HG03469 (cell line): Measurements from ENCODE around the gene PCNX4.

ENCODE experiments used
- ATAC-seq: cut with Tn5 transposase; IDR thresholded peaks from one replicate; pipeline ENCODE4 v1.9.1; 2021; ENCODE audit warnings: mild to moderate bottlenecking, moderate library complexity, moderate number of reproducible peaks; ENCODE audit not compliant: unreplicated experiment

Gene PCNX4

GRCh38 chr14:60170948-60171347 is 79.2 kb downstream of the PCNX4 start:
- no peak for ATAC-seq

- ATAC-seq = no peak
These were observed 80.0 kb downstream of the PCNX4 start for GRCh38 chr14:60171690-60172089.

DNA sequence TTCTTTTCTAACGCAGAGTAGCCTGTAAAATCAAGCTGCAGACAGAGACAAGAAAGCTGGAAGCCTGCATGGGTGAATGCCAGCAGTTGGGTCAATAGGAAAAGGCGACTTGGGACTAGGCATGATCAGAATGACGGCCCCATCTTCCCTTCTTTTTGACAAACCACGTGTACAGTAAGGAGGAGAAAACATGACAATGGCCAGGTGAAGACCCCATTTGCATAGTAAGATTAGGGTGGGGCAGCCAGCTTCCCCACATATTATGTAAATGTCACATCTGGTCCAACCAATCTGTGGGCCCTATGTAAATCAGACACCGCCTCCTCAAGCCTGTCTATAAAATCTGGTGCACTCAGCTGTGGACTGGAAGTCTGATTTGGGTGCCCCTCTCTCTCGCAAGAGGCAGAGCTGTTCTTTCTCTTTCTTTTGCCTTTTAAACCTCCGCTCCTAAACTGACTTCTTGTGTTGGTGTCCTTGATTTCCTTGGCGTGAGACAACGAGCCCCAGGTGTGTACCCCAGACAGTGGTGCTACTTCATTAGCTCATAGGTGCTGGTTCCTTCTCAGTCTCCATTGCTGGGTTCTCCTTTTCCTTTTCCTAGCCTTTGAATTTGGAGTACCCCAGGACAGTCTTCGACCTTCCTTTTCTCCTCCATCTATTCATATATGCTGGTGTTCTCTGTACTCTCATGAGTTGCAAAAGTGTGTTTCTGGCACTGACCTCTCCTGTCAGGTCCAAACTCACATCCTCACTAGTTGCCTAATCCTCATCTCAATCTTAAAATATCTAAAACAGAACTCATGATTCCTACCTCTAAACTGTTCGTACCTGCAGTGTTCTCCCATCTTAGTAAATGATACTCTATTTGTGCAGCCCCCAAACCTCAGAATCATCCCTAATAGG is 82.9 kb downstream of the PCNX4 start:
- ATAC-seq = no peak

DNA sequence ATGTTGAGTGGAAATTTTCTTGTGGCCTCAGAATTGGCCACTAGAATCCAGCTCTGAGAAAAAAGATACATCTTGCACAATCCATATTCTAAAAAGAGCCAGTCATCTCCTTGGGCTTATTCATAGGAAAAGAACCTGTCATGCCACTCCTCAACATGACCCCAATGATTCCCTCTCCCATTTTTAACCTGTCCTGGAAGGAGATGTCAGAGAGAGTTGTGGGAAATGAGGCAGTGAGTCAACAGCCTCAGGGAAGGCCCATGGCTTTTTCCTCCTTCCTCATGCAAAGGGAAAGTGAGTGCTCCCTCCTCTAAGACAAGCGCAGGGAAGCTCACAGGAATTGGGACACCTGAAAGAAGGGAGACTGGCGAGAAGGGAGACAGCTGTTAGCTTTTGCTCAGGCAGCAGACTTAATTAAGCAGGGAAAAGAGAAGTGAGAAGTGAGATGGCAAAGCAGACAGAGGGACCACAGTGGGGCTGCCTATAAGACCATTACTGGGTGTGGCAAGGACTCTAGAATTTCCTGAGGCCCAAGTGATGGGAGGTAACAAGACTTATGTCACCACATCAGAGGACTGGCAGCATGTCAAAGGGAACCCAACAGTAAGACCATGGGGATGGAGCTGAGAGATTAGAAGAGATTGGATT is 83.7 kb downstream of the PCNX4 start:
- no peak for ATAC-seq

- no peak for ATAC-seq
These were observed 86.4 kb downstream of the PCNX4 start for GRCh38 chr14:60178164-60178563.

DNA sequence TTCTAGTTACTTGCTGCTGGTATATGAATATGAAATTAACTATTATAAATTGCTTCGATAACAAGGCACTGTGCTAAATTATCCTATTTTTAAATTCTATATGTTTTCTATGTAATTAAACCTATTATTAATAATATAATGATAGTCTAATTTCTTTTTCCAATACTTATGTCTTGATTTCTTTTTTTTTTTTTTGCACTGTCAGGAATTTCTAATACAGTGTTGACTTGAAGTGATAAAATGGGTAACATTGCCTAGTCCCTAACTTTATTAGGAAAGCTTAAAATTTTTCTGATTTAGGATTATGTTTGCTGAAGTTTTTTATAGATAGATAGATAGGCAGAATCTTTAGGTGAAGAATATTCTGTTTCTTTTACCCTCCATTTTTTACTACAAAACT is 87.1 kb downstream of the PCNX4 start:
- ATAC-seq = no peak

- no peak for ATAC-seq
These were observed 87.7 kb downstream of the PCNX4 start for GRCh38 chr14:60179431-60179869.

GRCh38 chr14:60183138-60183537 is 91.4 kb downstream of the PCNX4 start:
- ATAC-seq = no peak

DNA sequence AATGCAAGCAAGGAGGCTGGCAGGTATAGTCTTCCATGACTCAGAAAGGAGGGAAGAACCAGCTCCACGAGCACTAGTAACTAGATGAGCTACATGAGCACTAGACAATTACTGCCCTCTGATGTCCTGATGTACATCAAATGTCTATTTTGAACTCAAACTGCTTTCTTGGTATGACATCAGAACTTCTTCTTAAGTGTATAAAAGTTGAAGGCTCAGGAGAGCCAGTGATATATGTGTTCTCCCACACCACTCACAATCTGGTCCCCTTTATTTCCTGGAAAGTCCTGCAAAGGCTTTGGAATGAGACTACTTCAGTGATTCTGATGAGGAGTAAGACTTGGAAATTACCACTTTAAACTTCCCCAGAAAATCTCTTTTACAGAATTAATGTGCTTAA is 92.0 kb downstream of the PCNX4 start:
- ATAC-seq = no peak

DNA sequence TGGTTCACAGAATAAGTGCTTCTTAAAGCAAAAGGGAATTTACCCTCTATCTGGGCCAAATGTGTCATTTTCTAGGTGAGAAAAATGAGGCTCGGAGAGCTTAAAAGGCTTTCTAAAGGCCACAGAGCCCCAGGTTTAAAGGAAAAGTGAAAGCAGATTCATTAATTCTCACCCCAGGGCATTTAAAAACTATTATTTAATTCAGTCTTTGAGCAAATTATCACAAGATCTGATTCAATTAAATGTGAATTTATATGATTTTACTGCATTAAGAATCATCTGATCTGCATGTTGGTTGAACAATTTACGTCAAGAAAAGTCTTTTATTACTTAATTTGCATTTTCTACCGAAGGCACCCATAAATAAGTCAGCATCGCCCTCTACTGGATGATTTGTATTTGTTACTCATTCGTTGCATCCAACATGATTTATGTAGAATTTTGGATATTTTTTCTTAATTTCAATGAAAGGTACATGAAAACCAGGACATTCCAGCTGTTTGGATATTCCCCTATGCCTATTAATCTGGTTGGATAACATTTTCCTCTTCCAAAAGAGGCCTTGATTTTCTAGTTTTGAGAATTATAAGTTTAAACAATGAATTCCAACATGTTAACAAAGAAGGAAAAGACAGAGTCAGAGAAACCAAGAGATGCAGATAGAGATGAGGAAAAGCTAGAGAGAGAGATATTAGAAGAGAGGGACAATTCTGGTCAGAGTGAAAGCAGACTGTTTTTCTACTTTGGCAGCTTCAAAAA is 92.6 kb downstream of the PCNX4 start:
- ATAC-seq = no peak

- no peak for ATAC-seq
These were observed 93.3 kb downstream of the PCNX4 start for GRCh38 chr14:60184905-60185555.

DNA sequence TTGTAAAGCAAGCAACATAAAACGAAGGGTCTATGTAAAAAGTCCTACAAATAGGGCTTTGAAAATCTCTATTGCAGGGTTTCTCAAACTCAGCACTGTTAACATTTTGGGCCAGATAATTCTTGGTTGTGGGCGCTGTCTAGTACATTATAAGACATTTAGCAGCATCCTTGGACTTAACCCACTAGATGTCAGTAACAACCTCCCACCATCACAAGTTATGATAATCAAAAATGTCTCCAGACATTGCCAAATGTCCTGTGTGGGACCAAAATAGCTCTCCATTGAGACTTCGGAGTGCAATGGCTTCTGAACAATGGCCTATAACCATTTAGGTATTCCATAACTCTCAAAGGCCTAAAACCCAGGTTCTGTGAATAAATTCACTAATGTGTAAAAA is 96.4 kb downstream of the PCNX4 start:
- no peak for ATAC-seq

DNA sequence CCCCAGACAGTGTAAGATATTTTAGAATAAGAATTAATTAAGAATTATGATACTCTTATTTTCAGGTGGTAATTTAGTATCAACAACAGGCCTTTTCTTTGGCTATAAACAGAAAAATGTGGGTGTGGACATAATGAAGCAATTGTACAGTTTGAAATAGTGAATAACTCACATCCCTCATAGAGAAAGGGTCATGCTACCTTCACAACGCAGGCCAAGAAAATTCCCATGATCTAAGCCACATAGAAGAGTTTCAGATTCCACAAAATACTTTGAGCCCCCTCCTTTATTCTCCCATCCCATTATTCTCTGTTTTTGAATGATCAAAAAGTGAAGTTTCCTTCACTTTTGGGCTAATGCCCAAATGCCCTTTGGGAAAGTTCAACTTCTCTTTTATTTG is 97.0 kb downstream of the PCNX4 start:
- no peak for ATAC-seq

DNA sequence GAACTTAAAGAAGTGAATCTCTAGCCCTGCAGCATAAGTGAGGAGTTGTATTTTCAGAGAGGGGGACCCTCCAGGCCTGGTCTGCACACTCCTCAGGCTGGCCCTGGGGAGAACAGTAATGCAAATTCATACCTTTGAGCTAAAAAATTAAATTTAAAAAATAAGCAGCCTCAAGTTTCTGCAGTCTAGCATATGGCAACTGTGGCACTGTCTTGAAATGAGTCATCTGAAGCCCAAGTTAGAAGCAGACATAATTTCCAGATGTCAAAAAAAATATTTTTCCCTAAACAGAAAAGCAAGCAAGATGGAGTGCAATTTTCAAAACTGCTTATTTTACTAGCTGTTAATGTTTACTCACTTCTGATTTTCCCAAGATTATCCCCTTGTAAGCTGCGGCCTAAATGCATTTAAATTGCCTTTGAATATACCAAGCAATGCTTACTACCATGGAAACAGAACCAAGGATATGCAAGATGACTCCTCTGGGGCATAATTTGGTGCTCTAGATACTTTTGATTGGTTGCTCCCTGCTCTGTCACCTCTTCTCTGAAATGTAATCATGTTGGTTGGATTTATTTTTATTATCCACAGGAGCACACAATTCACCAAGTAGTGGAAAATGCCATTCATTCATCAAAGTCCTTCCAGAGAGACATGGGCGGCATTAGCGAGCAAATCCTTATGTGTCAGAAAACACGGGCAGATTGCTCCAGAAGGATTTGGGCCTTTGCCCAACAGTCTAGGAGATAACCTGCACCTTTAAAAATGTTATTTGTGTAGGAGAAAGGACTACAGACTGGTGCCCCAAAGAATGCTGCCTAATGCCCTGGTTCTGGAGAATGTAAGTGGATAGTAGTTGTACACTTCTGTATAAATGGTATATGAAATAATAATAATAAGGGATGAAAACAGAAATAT is 98.5 kb downstream of the PCNX4 start:
- ATAC-seq = peak; percentile 53

GRCh38 chr14:60195179-60195810 is 103.6 kb downstream of the PCNX4 start:
- ATAC-seq = peak; percentile 82

DNA sequence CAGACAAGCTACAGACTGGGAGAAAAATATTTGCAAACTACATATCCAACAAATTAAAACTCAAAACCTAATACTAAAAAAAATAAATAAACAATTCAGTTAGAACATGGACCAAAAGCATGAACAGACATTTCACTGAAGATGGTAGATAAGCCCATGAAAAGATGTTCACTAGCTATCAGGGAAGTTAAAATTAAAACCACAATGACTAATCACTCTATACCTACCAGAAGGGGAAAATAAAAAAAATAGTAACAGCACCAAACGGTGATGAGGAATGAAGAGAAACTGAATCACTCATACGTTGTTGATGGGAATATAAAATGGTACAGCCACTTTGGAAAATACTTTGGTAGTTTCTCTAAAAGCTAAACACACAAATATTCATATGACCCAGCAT is 104.6 kb downstream of the PCNX4 start:
- no peak for ATAC-seq

GRCh38 chr14:60197629-60198303 is 106.0 kb downstream of the PCNX4 start:
- ATAC-seq = no peak

GRCh38 chr14:60199321-60199720 is 107.6 kb downstream of the PCNX4 start:
- ATAC-seq = no peak
